Peyer's patch (tissue), 4 donors: ENCODE results near the gene UGCG. TPM values are rescaled to one million over a fixed set of nuclear protein-coding genes. Genes with fewer than 3 reads are reported as not detected.
A peak's percentile ranks its signal among the peaks of the same experiment; 100 is the strongest.

Experiments used
- DNase-seq, 3 donors: peaks; one replicate each; pipeline ENCODE4 v3.0.0-alpha.2; 2017 to 2019
- H3K27ac ChIP-seq, 4 donors: fragments of 200-600 bp; sonication (generic); one replicate each; pipeline ENCODE4 v1.5.1; 2016 to 2019
- H3K27me3 ChIP-seq, 2 donors: fragments of 200-600 bp; sonication (generic); one replicate each; pipeline ENCODE4 v1.5.1; 2019
- H3K36me3 ChIP-seq, 3 donors: fragments of 200-600 bp; sonication (generic); one replicate each; pipeline ENCODE4 v1.5.1; 2016 to 2019
- H3K4me1 ChIP-seq, 4 donors: fragments of 200-600 bp; sonication (generic); one replicate each; pipeline ENCODE4 v1.5.1; 2016 to 2019
- H3K4me3 ChIP-seq, 4 donors: fragments of 200-600 bp; sonication (generic); 1 replicate in 3 of 4; 2 replicates in 1 of 4; pipeline ENCODE4 v1.5.1; 2016 to 2019; ENCODE audit warnings: mild to moderate bottlenecking in 1 of 4
- H3K9me3 ChIP-seq, 4 donors: fragments of 200-600 bp; sonication (generic); one replicate each; pipeline ENCODE4 v1.5.1; 2016 to 2019; ENCODE audit warnings: mild to moderate bottlenecking in 1 of 4
- POLR2A ChIP-seq, 2 donors: fragments of 450-650 bp; IDR thresholded peaks; one replicate each; pipeline ENCODE4 v1.5.1; 2017; ENCODE audit warnings: antibody characterized with exemption in 2 of 2, mild to moderate bottlenecking in 2 of 2, moderate library complexity in 2 of 2
- total RNA-seq, 4 donors: library from RNA; depleted of rRNA; stranded (reverse); fragments of >200 nt; gene quantifications; one replicate each; pipeline ENCODE4 v1.1.0, GENCODE V29; 2016
- TF ChIP-seq, protein P1 (sequence below), 6 experiments: fragments of 450-650 bp in 4 of 6; fragments of 200-600 bp in 2 of 6; sonication (generic) in 1 of 6; IDR thresholded peaks; one replicate each; pipeline ENCODE4 v1.5.1; 2017 to 2019; ENCODE audit warnings: antibody characterized with exemption in 6 of 6, mild to moderate bottlenecking in 3 of 6, moderate library complexity in 1 of 6

The UGCG gene
- total RNA-seq, 4 donors from 2014 or later, result 35.6 to 68.5 (median 61.4) TPM

DNA sequence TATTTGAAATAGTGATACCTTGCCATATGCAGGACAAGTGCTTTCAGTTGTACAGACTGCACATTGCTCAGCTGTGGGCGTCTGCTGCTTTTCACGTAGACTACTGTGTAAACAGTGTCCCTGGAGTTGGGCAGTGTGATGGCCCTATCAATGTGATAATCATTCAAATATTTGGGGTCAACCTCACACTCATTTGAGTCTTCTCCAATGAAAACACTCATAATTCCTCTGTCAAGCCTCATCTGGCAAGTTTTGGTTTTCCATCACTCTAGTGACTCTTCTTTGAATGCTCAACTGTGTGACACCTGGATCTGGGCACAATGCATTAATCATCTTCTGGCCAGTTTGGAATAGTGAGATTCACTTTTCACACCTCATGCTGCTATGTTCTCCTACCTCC is 64.4 kb downstream of the UGCG start:
- DNase-seq, result peak in 1 of 3 donors; percentile 51
- H3K9me3 ChIP-seq, result no peaks in the 10 kb centered on the region
- peaks cover 0 to 45% (median 9%) of the 10 kb centered on the region in 4 donors for H3K4me1 ChIP-seq
- H3K36me3 ChIP-seq, result no peaks in the 10 kb centered on the region
- peak overlapping the region in 3 of 4 donors; percentile 50 to 85 (median 80) for H3K27ac ChIP-seq
- no peak overlapping the region for H3K4me3 ChIP-seq
- TF ChIP-seq, protein P1, sequence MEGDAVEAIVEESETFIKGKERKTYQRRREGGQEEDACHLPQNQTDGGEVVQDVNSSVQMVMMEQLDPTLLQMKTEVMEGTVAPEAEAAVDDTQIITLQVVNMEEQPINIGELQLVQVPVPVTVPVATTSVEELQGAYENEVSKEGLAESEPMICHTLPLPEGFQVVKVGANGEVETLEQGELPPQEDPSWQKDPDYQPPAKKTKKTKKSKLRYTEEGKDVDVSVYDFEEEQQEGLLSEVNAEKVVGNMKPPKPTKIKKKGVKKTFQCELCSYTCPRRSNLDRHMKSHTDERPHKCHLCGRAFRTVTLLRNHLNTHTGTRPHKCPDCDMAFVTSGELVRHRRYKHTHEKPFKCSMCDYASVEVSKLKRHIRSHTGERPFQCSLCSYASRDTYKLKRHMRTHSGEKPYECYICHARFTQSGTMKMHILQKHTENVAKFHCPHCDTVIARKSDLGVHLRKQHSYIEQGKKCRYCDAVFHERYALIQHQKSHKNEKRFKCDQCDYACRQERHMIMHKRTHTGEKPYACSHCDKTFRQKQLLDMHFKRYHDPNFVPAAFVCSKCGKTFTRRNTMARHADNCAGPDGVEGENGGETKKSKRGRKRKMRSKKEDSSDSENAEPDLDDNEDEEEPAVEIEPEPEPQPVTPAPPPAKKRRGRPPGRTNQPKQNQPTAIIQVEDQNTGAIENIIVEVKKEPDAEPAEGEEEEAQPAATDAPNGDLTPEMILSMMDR (IDR thresholded peaks at IDR 0.05), result no peak
- TF ChIP-seq POLR2A (IDR thresholded peaks at IDR 0.05), result no peak
- no peaks in the 10 kb centered on the region for H3K27me3 ChIP-seq

- no peak overlapping the region for H3K4me3 ChIP-seq
- peak in 1 of 3 donors; percentile 62 for DNase-seq
- H3K4me1 ChIP-seq, result peaks cover 0 to 45% (median 9%) of the 10 kb centered on the region in 4 donors
- H3K9me3 ChIP-seq, result no peaks in the 10 kb centered on the region
- no peaks in the 10 kb centered on the region for H3K36me3 ChIP-seq
- H3K27me3 ChIP-seq, result no peaks in the 10 kb centered on the region
- peak overlapping the region in 2 of 4 donors; percentile 34 to 85 for H3K27ac ChIP-seq
- TF ChIP-seq, protein P1 (IDR thresholded peaks at IDR 0.05), result peak in 2 of 6 experiments; percentile 6 to 11
- no peak for TF ChIP-seq POLR2A (IDR thresholded peaks at IDR 0.05)
Measured at GRCh38 chr9:111961575-111961974, 65.0 kb downstream of the UGCG start.

DNA sequence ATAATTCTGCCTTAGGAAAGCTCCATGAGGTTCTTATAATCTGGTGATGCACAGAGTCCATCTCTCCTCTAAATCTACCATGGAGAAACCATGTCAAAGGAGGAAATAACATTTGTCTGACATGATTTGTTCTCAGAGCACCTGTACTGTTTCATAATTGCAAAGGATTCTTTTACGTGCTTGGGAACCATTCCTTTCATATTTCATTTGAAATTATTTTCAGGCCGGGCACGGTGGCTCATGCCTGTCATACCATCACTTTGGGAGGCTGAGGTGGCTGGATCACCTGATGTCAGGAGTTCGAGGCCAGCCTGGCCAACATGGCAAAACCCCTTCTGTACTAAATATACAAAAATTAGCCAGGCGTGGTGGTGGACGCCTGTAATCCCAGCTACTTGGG is 65.4 kb downstream of the UGCG start:
- peaks cover 0 to 45% (median 9%) of the 10 kb centered on the region in 4 donors for H3K4me1 ChIP-seq
- H3K4me3 ChIP-seq, result no peak overlapping the region
- no peaks in the 10 kb centered on the region for H3K9me3 ChIP-seq
- H3K36me3 ChIP-seq, result no peaks in the 10 kb centered on the region
- H3K27ac ChIP-seq, result peak overlapping the region in 2 of 4 donors; percentile 13 to 34
- no peaks in the 10 kb centered on the region for H3K27me3 ChIP-seq
- TF ChIP-seq, protein P1 (IDR thresholded peaks at IDR 0.05), result no peak
- DNase-seq, result peak in 1 of 3 donors; percentile 26

GRCh38 chr9:111963995-111964394 is 67.4 kb downstream of the UGCG start:
- no peaks in the 10 kb centered on the region for H3K27me3 ChIP-seq
- no peak overlapping the region for H3K4me3 ChIP-seq
- no peaks in the 10 kb centered on the region for H3K36me3 ChIP-seq
- DNase-seq, result peak in 1 of 3 donors; percentile 38
- H3K9me3 ChIP-seq, result no peaks in the 10 kb centered on the region
- H3K4me1 ChIP-seq, result peaks cover 0 to 27% (median 4%) of the 10 kb centered on the region in 4 donors
- TF ChIP-seq, protein P1 (IDR thresholded peaks at IDR 0.05), result no peak
- H3K27ac ChIP-seq, result no peak overlapping the region

- no peaks in the 10 kb centered on the region for H3K9me3 ChIP-seq
- H3K27me3 ChIP-seq, result no peaks in the 10 kb centered on the region
- TF ChIP-seq POLR2A (IDR thresholded peaks at IDR 0.05), result no peak
- TF ChIP-seq, protein P1 (IDR thresholded peaks at IDR 0.05), result peak in 3 of 6 experiments; percentile 38 to 47 (median 44)
- H3K4me3 ChIP-seq, result no peak overlapping the region
- H3K4me1 ChIP-seq, result peaks cover 0 to 23% (median 2%) of the 10 kb centered on the region in 4 donors
- no peaks in the 10 kb centered on the region for H3K36me3 ChIP-seq
- DNase-seq, result peak in 1 of 3 donors; percentile 49
- peak overlapping the region in 3 of 4 donors; percentile 46 to 93 (median 78) for H3K27ac ChIP-seq
Measured at GRCh38 chr9:111965566-111966019, 69.0 kb downstream of the UGCG start.
